OCI-LY1 (cell line): Measurements from ENCODE around the gene PARD3B.
A peak's percentile ranks its signal among the peaks of the same experiment; 100 is the strongest.

Experiments
- H2AFZ ChIP-seq: fragments of 200-600 bp; sonication (generic), shearing (Covaris generic); 2 replicates; pipeline ENCODE4 v1.6.0; 2014; ENCODE audit warnings: antibody characterized with exemption, mild to moderate bottlenecking, low read length
- H3F3A ChIP-seq: fragments of 200-600 bp; sonication (generic), shearing (Covaris generic); 2 replicates; pipeline ENCODE4 v1.6.0; 2014; ENCODE audit warnings: mild to moderate bottlenecking, antibody characterized with exemption, low read length, moderate library complexity; ENCODE audit not compliant: insufficient read depth
- H3K27ac ChIP-seq: fragments of 200-600 bp; sonication (generic); 2 replicates; pipeline ENCODE4 v1.5.1; 2014; ENCODE audit warnings: low read length, mixed run types, mild to moderate bottlenecking, low read depth; ENCODE audit not compliant: poor library complexity, severe bottlenecking
- H3K27me3 ChIP-seq: fragments of 200-600 bp; sonication (generic); 2 replicates; pipeline ENCODE4 v1.6.0; 2014; ENCODE audit warnings: antibody characterized with exemption, mild to moderate bottlenecking, low read length, moderate library complexity; ENCODE audit not compliant: insufficient read depth
- H3K36me3 ChIP-seq: fragments of 200-600 bp; sonication (generic); 2 replicates; pipeline ENCODE4 v1.6.1; 2014; ENCODE audit warnings: mild to moderate bottlenecking, antibody characterized with exemption, low read length, moderate library complexity, mixed read lengths; ENCODE audit not compliant: insufficient read depth
- H3K4me1 ChIP-seq: fragments of 200-600 bp; sonication (generic); 2 replicates; pipeline ENCODE4 v1.5.1; 2014; ENCODE audit warnings: mild to moderate bottlenecking, low read length, moderate library complexity; ENCODE audit not compliant: insufficient read depth, severe bottlenecking
- H3K4me2 ChIP-seq: fragments of 200-600 bp; sonication (generic), shearing (Covaris generic); 2 replicates; pipeline ENCODE4 v1.6.1; 2014; ENCODE audit warnings: low read length
- H3K4me3 ChIP-seq: fragments of 200-600 bp; sonication (generic); 2 replicates; pipeline ENCODE4 v1.5.1; 2014; ENCODE audit warnings: low read length, low read depth, mild to moderate bottlenecking, mixed read lengths; ENCODE audit not compliant: poor library complexity, severe bottlenecking
- H3K79me2 ChIP-seq: fragments of 200-600 bp; shearing (Covaris generic); 2 replicates; pipeline ENCODE4 v1.6.1; 2016; ENCODE audit warnings: mixed run types, low read length, mixed read lengths; ENCODE audit not compliant: insufficient read depth
- H3K9ac ChIP-seq: fragments of 200-600 bp; sonication (generic), shearing (Covaris generic); 2 replicates; pipeline ENCODE4 v1.6.1; 2014; ENCODE audit warnings: mild to moderate bottlenecking, low read length, mixed read lengths
- H3K9me2 ChIP-seq: fragments of 200-600 bp; sonication (generic), shearing (Covaris generic); 2 replicates; pipeline ENCODE4 v1.6.1; 2014; ENCODE audit warnings: low read depth, mild to moderate bottlenecking, low read length, mixed read lengths
- H3K9me3 ChIP-seq: fragments of 200-600 bp; shearing (Covaris generic); 2 replicates; pipeline ENCODE4 v1.6.1; 2014; ENCODE audit warnings: low read length, mixed read lengths
- H4K20me1 ChIP-seq: fragments of 200-600 bp; sonication (generic), shearing (Covaris generic); 2 replicates; pipeline ENCODE4 v1.6.0; 2016; ENCODE audit warnings: mild to moderate bottlenecking, low read length; ENCODE audit not compliant: insufficient read depth
- CTCF ChIP-seq: fragments of 200-600 bp; sonication (generic), shearing (Covaris generic); IDR thresholded peaks from 2 replicates; pipeline ENCODE4 v1.5.1; 2017; ENCODE audit warnings: mild to moderate bottlenecking, antibody characterized with exemption, low read length, moderate library complexity, mixed read lengths
- EZH2 ChIP-seq: fragments of 200-600 bp; sonication (generic), shearing (Covaris generic); IDR thresholded peaks from 2 replicates; pipeline ENCODE4 v1.8.0; 2017; ENCODE audit warnings: borderline replicate concordance, mixed run types, mild to moderate bottlenecking, antibody characterized with exemption, low read length, moderate library complexity, mixed read lengths

The PARD3B gene

GRCh38 chr2:205321231-205321630, 776.0 kb downstream of the PARD3B start:
- H2AFZ ChIP-seq, result no peak overlapping the region
- H3K4me2 ChIP-seq, result no peak overlapping the region
- no peaks in the 10 kb centered on the region; the same call in 1 of the 2 replicates for H3K9me2 ChIP-seq

GRCh38 chr2:205323929-205324328, 778.7 kb downstream of the PARD3B start:
- Histone ChIP-seq H3K9me2 (no peaks in the 10 kb centered on the region; the same call in 1 of the 2 replicates), H3K4me3 (no peak overlapping the region), H2AFZ (no peak overlapping the region), H3K79me2 (no peaks in the 10 kb centered on the region), H3K4me2 (no peak overlapping the region), H4K20me1 (no peaks in the 10 kb centered on the region), H3K9ac (no peak overlapping the region), H3F3A (no peaks in the 10 kb centered on the region), H3K4me1 (no peaks in the 10 kb centered on the region), H3K9me3 (no peaks in the 10 kb centered on the region), H3K27ac (no peak overlapping the region), H3K27me3 (no peaks in the 10 kb centered on the region), H3K36me3 (no peaks in the 10 kb centered on the region)
- no peak for TF ChIP-seq EZH2
- TF ChIP-seq CTCF, result peak; percentile 44

More at GRCh38 chr2:205321231-205321630, 776.0 kb downstream of the PARD3B start:
- no peaks in the 10 kb centered on the region for H3F3A ChIP-seq
- no peak for TF ChIP-seq EZH2
- no peak for TF ChIP-seq CTCF
- H3K36me3 ChIP-seq, result no peaks in the 10 kb centered on the region
- H3K27ac ChIP-seq, result no peak overlapping the region
- no peaks in the 10 kb centered on the region for H3K27me3 ChIP-seq
- H4K20me1 ChIP-seq, result no peaks in the 10 kb centered on the region
- no peak overlapping the region for H3K9ac ChIP-seq
- no peaks in the 10 kb centered on the region for H3K9me3 ChIP-seq
- H3K4me1 ChIP-seq, result no peaks in the 10 kb centered on the region
- H3K79me2 ChIP-seq, result no peaks in the 10 kb centered on the region
- no peak overlapping the region for H3K4me3 ChIP-seq

- Histone ChIP-seq H3K27ac (no peak overlapping the region), H3K27me3 (no peaks in the 10 kb centered on the region), H4K20me1 (no peaks in the 10 kb centered on the region), H3K9me2 (no peaks in the 10 kb centered on the region; the same call in 1 of the 2 replicates), H3K4me2 (no peak overlapping the region), H3K4me1 (no peaks in the 10 kb centered on the region), H3K4me3 (no peak overlapping the region), H3K9me3 (no peaks in the 10 kb centered on the region), H2AFZ (no peak overlapping the region), H3K36me3 (no peaks in the 10 kb centered on the region), H3F3A (no peaks in the 10 kb centered on the region), H3K79me2 (no peaks in the 10 kb centered on the region), H3K9ac (no peak overlapping the region)
- TF ChIP-seq EZH2 (no peak), CTCF (no peak)
Measured at GRCh38 chr2:205324355-205324754, 779.1 kb downstream of the PARD3B start.
